Hepatocyte (in vitro differentiated cells): ENCODE data around the gene PTGIS.

Experiments used
- EZH2 ChIP-seq: fragments of 200-600 bp; sonication (generic); IDR thresholded peaks from 2 replicates; pipeline ENCODE4 v1.6.1; 2016; ENCODE audit warnings: antibody characterized with exemption, mild to moderate bottlenecking, borderline replicate concordance
- EZH2phosphoT487 ChIP-seq: fragments of 200-600 bp; sonication (generic); IDR thresholded peaks from one replicate; pipeline ENCODE4 v1.6.1; 2018; ENCODE audit warnings: antibody characterized with exemption, mild to moderate bottlenecking, low read depth, moderate library complexity; ENCODE audit not compliant: unreplicated experiment, severe bottlenecking
- TF ChIP-seq, protein P1 (sequence below): fragments of 200-600 bp; sonication (generic); IDR thresholded peaks from 2 replicates; pipeline ENCODE4 v1.5.1; 2016; ENCODE audit warnings: antibody characterized with exemption, mild to moderate bottlenecking; ENCODE audit not compliant: poor library complexity

DNA sequence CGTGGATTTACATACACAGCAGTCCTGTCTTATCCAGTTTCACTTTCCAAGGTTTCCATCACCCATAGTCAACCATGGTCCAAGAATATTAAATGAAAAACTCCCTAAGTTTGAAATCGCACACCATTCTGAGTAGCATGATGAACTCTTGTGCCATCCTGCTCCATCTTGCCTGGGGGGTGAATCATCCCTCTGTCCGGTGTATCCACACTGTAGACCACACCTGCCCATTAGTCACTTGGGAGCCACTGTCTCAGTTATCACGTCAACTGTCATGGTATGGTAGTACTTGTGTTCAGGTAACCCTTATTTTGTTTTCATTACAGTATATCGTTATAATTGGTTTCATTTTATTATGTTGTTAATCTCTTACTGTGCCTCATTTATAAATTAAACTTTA lies 38.5 kb downstream of the PTGIS start:
- TF ChIP-seq, protein P1, sequence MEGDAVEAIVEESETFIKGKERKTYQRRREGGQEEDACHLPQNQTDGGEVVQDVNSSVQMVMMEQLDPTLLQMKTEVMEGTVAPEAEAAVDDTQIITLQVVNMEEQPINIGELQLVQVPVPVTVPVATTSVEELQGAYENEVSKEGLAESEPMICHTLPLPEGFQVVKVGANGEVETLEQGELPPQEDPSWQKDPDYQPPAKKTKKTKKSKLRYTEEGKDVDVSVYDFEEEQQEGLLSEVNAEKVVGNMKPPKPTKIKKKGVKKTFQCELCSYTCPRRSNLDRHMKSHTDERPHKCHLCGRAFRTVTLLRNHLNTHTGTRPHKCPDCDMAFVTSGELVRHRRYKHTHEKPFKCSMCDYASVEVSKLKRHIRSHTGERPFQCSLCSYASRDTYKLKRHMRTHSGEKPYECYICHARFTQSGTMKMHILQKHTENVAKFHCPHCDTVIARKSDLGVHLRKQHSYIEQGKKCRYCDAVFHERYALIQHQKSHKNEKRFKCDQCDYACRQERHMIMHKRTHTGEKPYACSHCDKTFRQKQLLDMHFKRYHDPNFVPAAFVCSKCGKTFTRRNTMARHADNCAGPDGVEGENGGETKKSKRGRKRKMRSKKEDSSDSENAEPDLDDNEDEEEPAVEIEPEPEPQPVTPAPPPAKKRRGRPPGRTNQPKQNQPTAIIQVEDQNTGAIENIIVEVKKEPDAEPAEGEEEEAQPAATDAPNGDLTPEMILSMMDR, result no peak
- TF ChIP-seq EZH2 (no peak), EZH2phosphoT487 (no peak)
